ENCODE results near the gene EHBP1. TPM values are rescaled to one million over a fixed set of nuclear protein-coding genes. Genes with fewer than 3 reads are reported as not detected.
"Not testable (repeated sequence)": the region's sequence is repeated elsewhere in the genome, so short reads cannot be mapped to it uniquely, and the experiment has no call there.

EHBP1 gene
- total RNA-seq, 1 donor from 2014 or later: 26.1 TPM

- no peak for ATAC-seq (ENCODE audit: poor library complexity)
- intact Hi-C loops (cut with DNase I): no loop called here
- DNase-seq: no peak
Observed at GRCh38 chr2:62725712-62726055, 20.2 kb downstream of the EHBP1 start.

- intact Hi-C loops (cut with DNase I): no loop called here
- DNase-seq (no peak), ATAC-seq (ENCODE audit: poor library complexity) (peak; percentile 41)
Observed at GRCh38 chr2:62727259-62727867, 21.9 kb downstream of the EHBP1 start.

GRCh38 chr2:62727876-62728566, 22.5 kb downstream of the EHBP1 start:
- ATAC-seq (ENCODE audit: poor library complexity) (no peak), DNase-seq (no peak)
- intact Hi-C loops (cut with DNase I): no loop called here

- DNase-seq (no peak), ATAC-seq (ENCODE audit: poor library complexity) (no peak)
- intact Hi-C loops (cut with DNase I): no loop called here
Observed at GRCh38 chr2:62731275-62731674, 25.8 kb downstream of the EHBP1 start.

GRCh38 chr2:62732262-62732777, 26.8 kb downstream of the EHBP1 start:
- no peak for DNase-seq
- intact Hi-C loops (cut with DNase I): no loop called here
- ATAC-seq (ENCODE audit: poor library complexity): no peak

- DNase-seq (no peak), ATAC-seq (ENCODE audit: poor library complexity) (no peak)
- intact Hi-C loops (cut with DNase I): no loop called here
Observed at GRCh38 chr2:62733546-62733945, 28.0 kb downstream of the EHBP1 start.

GRCh38 chr2:62736899-62737559, 31.5 kb downstream of the EHBP1 start:
- no peak for ATAC-seq (ENCODE audit: poor library complexity)
- intact Hi-C loops (cut with DNase I): no loop called here

GRCh38 chr2:62738981-62739936, 33.7 kb downstream of the EHBP1 start:
- no peak for ATAC-seq (ENCODE audit: poor library complexity)
- intact Hi-C loops (cut with DNase I): no loop called here
- no peak for DNase-seq

More at GRCh38 chr2:62736899-62737559, 31.5 kb downstream of the EHBP1 start:
- no peak for DNase-seq

- ATAC-seq (ENCODE audit: poor library complexity) (no peak), DNase-seq (no peak)
- intact Hi-C loops (cut with DNase I): no loop called here
Observed at GRCh38 chr2:62740221-62740620, 34.7 kb downstream of the EHBP1 start.

- intact Hi-C loops (cut with DNase I): no loop called here
- ATAC-seq (ENCODE audit: poor library complexity): no peak
- no peak for DNase-seq
Observed at GRCh38 chr2:62741127-62741526, 35.6 kb downstream of the EHBP1 start.

GRCh38 chr2:62741954-62742722, 36.6 kb downstream of the EHBP1 start:
- no peak for DNase-seq
- ATAC-seq (ENCODE audit: poor library complexity): no peak
- intact Hi-C loops (cut with DNase I): no loop called here

GRCh38 chr2:62743506-62743905, 38.0 kb downstream of the EHBP1 start:
- ATAC-seq (ENCODE audit: poor library complexity) (no peak), DNase-seq (no peak)
- intact Hi-C loops (cut with DNase I): no loop called here

GRCh38 chr2:62744603-62745002, 39.1 kb downstream of the EHBP1 start:
- DNase-seq: no peak
- ATAC-seq (ENCODE audit: poor library complexity): no peak
- intact Hi-C loops (cut with DNase I): no loop called here

GRCh38 chr2:62745891-62746481, 40.5 kb downstream of the EHBP1 start:
- DNase-seq (no peak), ATAC-seq (ENCODE audit: poor library complexity) (no peak)
- intact Hi-C loops (cut with DNase I): no loop called here

GRCh38 chr2:62747169-62747568, 41.7 kb downstream of the EHBP1 start:
- no peak for ATAC-seq (ENCODE audit: poor library complexity)
- intact Hi-C loops (cut with DNase I): no loop called here

GRCh38 chr2:62747876-62748275, 42.4 kb downstream of the EHBP1 start:
- intact Hi-C loops (cut with DNase I): no loop called here
- DNase-seq (no peak), ATAC-seq (ENCODE audit: poor library complexity) (no peak)

More at GRCh38 chr2:62747169-62747568, 41.7 kb downstream of the EHBP1 start:
- no peak for DNase-seq

GRCh38 chr2:62749111-62749510, 43.6 kb downstream of the EHBP1 start:
- ATAC-seq (ENCODE audit: poor library complexity); intact Hi-C loops (cut with DNase I); DNase-seq: not testable (repeated sequence)

- ATAC-seq (ENCODE audit: poor library complexity) (no peak), DNase-seq (no peak)
- intact Hi-C loops (cut with DNase I): no loop called here
Observed at GRCh38 chr2:62757029-62757428, 51.5 kb downstream of the EHBP1 start.
